Body of pancreas (tissue), 4 donors: Measurements from ENCODE around the gene ATP11A. TPM values are rescaled to one million over a fixed set of nuclear protein-coding genes. Genes with fewer than 3 reads are reported as not detected.

Experiments
- ATAC-seq: fragments of 150-250 bp; one replicate; pipeline ENCODE4 v1.9.1; 2016
- DNase-seq, 4 donors: peaks; one replicate each; pipeline ENCODE4 v3.0.0-alpha.2; 2019
- H3K27ac ChIP-seq, 4 donors: fragments of 200-600 bp; sonication (generic); 1 replicate in 3 of 4; 2 replicates in 1 of 4; pipeline versions ENCODE4 v1.5.1 to v1.6.1; 2016 to 2019; ENCODE audit warnings: mild to moderate bottlenecking in 1 of 4, mixed read lengths in 1 of 4, moderate library complexity in 1 of 4
- H3K27me3 ChIP-seq, 2 donors: fragments of 200-600 bp; sonication (generic); one replicate each; pipeline ENCODE4 v1.6.0; 2016; ENCODE audit warnings: mild to moderate bottlenecking in 1 of 2
- H3K36me3 ChIP-seq, 2 donors: fragments of 200-600 bp; sonication (generic); replicated peaks in 1 of 2; 2 replicates each; pipeline ENCODE4 v1.5.1; 2016; ENCODE audit warnings: low read depth in 2 of 2; ENCODE audit not compliant: insufficient read depth in 1 of 2
- H3K4me1 ChIP-seq: fragments of 200-600 bp; sonication (generic); one replicate; pipeline ENCODE4 v1.6.0; 2016
- H3K4me3 ChIP-seq, 2 donors: fragments of 200-600 bp; sonication (generic); 1 replicate in 1 of 2; 2 replicates in 1 of 2; pipeline ENCODE4 v1.5.1; 2016 to 2019
- H3K9me3 ChIP-seq, 3 donors: fragments of 200-600 bp; sonication (generic); 1 replicate in 2 of 3; 2 replicates in 1 of 3; pipeline ENCODE4 v1.5.1; 2016
- POLR2A ChIP-seq, 3 donors: fragments of 450-650 bp; IDR thresholded peaks; one replicate each; pipeline ENCODE4 v1.6.1; 2016; ENCODE audit warnings: antibody characterized with exemption in 3 of 3, mild to moderate bottlenecking in 2 of 3
- WGBS, 2 donors: methylation state at CpG; one replicate each; pipeline ENCODE4 v1.1.5; 2017; 5-methylcytosine and 5-hydroxymethylcytosine counted together
- intact Hi-C: fragments of 100-400 bp; cut with DNase I; formaldehyde crosslinking; loops from one replicate; pipeline ENCODE4 v1.15.1; 2023
- total RNA-seq, 2 donors: library from RNA; depleted of rRNA; stranded (reverse); fragments of >200 nt; gene quantifications; one replicate each; pipeline ENCODE4 v1.1.0, GENCODE V29; 2016
- TF ChIP-seq, protein P1 (sequence below), 7 experiments: fragments of 450-650 bp in 4 of 7; fragments of 200-600 bp in 3 of 7; sonication (generic) in 3 of 7; IDR thresholded peaks; one replicate each; pipeline ENCODE4 v1.5.1; 2016 to 2019; ENCODE audit warnings: antibody characterized with exemption in 7 of 7

The ATP11A gene
- total RNA-seq, 2 donors from 2014 or later, result 24.1 to 33.9 TPM

DNA sequence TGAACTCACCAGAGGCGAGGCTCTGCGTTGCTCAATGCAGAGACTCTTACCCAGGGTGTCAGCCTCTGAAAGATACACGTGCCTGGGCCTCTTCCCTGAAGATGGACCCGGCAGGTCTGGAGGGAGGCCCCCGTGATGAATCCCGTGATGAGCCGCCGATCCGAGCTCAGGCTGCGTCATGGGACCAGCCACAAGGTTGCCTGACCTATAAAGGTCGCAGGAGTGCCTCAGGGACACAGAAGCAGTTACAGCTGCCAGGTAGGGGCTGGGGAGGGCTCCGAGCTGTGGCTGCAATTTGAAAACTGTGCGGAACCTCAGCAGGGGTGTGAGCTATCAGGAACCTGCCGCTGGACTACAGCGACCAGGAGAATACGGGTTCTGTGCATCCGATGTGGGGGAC, 10.5 kb upstream of the ATP11A start:
- no peaks in the 10 kb centered on the region for H3K36me3 ChIP-seq
- DNase-seq (no peak), ATAC-seq (no peak)
- H3K9me3 ChIP-seq, result no peaks in the 10 kb centered on the region
- intact Hi-C loops, result no loop called here
- no peak overlapping the region for H3K27ac ChIP-seq
- no peak for TF ChIP-seq POLR2A (IDR thresholded peaks at IDR 0.05)
- TF ChIP-seq, protein P1, sequence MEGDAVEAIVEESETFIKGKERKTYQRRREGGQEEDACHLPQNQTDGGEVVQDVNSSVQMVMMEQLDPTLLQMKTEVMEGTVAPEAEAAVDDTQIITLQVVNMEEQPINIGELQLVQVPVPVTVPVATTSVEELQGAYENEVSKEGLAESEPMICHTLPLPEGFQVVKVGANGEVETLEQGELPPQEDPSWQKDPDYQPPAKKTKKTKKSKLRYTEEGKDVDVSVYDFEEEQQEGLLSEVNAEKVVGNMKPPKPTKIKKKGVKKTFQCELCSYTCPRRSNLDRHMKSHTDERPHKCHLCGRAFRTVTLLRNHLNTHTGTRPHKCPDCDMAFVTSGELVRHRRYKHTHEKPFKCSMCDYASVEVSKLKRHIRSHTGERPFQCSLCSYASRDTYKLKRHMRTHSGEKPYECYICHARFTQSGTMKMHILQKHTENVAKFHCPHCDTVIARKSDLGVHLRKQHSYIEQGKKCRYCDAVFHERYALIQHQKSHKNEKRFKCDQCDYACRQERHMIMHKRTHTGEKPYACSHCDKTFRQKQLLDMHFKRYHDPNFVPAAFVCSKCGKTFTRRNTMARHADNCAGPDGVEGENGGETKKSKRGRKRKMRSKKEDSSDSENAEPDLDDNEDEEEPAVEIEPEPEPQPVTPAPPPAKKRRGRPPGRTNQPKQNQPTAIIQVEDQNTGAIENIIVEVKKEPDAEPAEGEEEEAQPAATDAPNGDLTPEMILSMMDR (IDR thresholded peaks at IDR 0.05), result no peak
- H3K4me1 ChIP-seq, result no peaks in the 10 kb centered on the region
- 83 to 85% methylated on average over 8 to 17 of the region's 17 CpGs for WGBS, 2 donors
- H3K27me3 ChIP-seq, result no peaks in the 10 kb centered on the region
- H3K4me3 ChIP-seq, result no peak overlapping the region

DNA sequence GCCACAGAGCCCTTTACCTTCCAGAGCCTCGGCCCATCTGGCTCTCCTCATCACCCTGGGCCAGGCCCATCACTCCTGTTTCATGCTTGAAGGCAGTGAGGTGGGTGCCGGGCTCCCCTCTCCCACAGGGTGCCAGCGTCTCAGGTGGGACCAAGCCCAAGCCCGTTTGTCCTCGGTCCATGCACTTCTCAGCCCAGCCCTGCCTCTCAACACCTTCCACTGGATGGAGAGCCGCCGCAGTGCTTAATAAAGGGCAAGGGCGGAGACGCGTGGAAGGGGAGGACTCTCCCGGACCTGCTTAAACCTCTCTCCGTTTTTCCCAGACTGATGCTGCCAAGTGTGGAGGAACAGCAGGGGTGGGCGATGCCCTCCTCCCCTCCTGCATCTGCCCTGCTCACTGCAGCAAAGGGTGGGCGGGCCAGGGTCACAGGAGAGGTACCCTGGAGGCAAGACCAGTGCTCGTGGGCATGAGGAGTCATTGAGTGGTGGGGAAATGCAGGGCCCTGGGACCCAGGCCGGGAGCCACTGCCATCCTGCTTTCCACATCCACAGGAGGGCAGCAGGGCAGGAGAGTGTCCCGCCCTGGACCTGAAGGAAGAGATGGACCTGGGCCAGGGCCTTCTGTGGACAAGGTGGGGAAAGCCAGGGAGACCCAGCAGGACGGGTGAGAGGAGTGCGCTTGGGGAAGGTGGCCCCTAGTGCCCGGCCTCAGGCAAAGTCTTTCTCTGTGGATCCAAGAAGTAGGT, 9.7 kb upstream of the ATP11A start:
- intact Hi-C loops, result no loop called here
- H3K9me3 ChIP-seq, result no peaks in the 10 kb centered on the region
- no peak for DNase-seq
- H3K4me1 ChIP-seq, result no peaks in the 10 kb centered on the region
- no peaks in the 10 kb centered on the region for H3K27me3 ChIP-seq
- H3K36me3 ChIP-seq, result no peaks in the 10 kb centered on the region
- WGBS, 2 donors, result 76 to 88% methylated on average over 9 to 20 of the region's 20 CpGs
- no peak overlapping the region for H3K27ac ChIP-seq
- H3K4me3 ChIP-seq, result no peak overlapping the region
- no peak for TF ChIP-seq POLR2A (IDR thresholded peaks at IDR 0.05)
- TF ChIP-seq, protein P1 (IDR thresholded peaks at IDR 0.05), result no peak
- ATAC-seq, result no peak

DNA sequence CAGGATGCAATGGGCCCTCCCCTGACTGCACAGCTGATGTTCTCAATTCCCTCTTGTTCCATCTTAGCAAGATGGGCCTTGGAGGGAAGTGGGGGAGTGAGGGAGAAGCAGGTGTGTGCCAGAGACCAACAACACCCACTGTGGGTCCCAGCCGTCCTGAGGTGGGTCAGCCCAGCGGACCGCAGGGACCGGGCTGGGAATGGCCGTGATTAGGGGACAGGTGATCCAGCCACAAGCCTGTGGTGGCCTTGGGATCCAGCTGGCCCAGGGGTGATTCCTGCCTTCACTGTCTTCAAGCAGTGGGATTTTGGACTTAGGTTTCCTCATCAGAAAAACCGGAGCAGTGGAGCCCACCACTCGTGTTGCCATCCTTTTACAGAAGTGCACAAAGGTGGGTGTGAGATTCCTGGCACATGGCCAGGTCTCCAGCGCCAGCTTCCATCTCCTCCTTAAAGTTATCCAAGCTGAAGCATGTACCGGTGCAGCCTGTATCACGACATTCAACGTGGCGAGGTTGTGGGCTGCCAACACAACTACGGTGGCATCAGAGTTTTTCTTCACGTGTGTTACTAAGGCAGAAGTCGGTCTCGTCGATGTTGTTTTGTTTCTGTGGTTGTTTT, 9.0 kb upstream of the ATP11A start:
- TF ChIP-seq, protein P1 (IDR thresholded peaks at IDR 0.05), result no peak
- TF ChIP-seq POLR2A (IDR thresholded peaks at IDR 0.05), result no peak
- no peak for ATAC-seq
- Histone ChIP-seq H3K4me3 (no peak overlapping the region), H3K9me3 (no peaks in the 10 kb centered on the region), H3K4me1 (no peaks in the 10 kb centered on the region), H3K27ac (no peak overlapping the region), H3K27me3 (no peaks in the 10 kb centered on the region), H3K36me3 (no peaks in the 10 kb centered on the region)
- intact Hi-C loops, result no loop called here
- WGBS, 2 donors, result 89 to 91% methylated on average over 6 to 17 of the region's 17 CpGs
- DNase-seq, result no peak

DNA sequence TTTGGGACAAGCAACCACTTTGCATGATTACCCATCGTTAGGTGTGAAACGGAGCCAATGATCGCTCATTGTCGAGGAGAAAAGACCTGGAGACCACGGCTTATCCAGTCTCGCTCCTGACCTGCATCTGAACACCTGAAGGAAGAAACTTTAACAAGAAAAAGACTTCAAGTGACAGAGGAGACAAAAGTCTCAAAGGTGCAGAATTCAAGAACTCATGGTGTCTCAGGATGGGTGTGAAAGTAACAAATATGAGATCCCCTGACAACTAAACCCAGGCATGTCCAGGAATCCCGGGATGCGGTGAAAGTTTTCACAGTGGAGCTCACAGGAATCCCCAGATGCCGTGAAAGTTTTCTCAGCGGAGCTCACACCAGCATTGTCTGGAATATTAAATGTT, 6.3 kb upstream of the ATP11A start:
- intact Hi-C loops, result no loop called here

More for the DNA sequence above, 6.3 kb upstream of the ATP11A start:
- Histone ChIP-seq H3K9me3 (no peaks in the 10 kb centered on the region), H3K4me1 (peaks cover 3% of the 10 kb centered on the region), H3K27ac (no peak overlapping the region), H3K4me3 (no peak overlapping the region), H3K27me3 (no peaks in the 10 kb centered on the region), H3K36me3 (no peaks in the 10 kb centered on the region)
- TF ChIP-seq, protein P1 (IDR thresholded peaks at IDR 0.05), result no peak
- TF ChIP-seq POLR2A (IDR thresholded peaks at IDR 0.05), result no peak
- 80 to 86% methylated on average over 10 of the region's 10 CpGs for WGBS, 2 donors
- ATAC-seq (no peak), DNase-seq (no peak)
